IPS-18c (cell line): Measurements from ENCODE around the gene CLDN19.

ENCODE experiments used
- H3K4me3 ChIP-seq: 2 replicates; pipeline ENCODE4 v1.7.0; 2013; ENCODE audit warnings: low read depth, mild to moderate bottlenecking, low read length, moderate library complexity; ENCODE audit not compliant: insufficient read depth
- H3K9me3 ChIP-seq: one replicate; pipeline ENCODE4 v1.6.1; 2013; ENCODE audit warnings: mild to moderate bottlenecking, low read length, moderate library complexity; ENCODE audit not compliant: control insufficient read depth, insufficient read depth

CLDN19 gene

GRCh38 chr1:42691157-42691498, 48.9 kb downstream of the CLDN19 start:
- Histone ChIP-seq H3K4me3 (no peak overlapping the region), H3K9me3 (no peaks in the 10 kb centered on the region)

- Histone ChIP-seq H3K4me3 (no peak overlapping the region), H3K9me3 (no peaks in the 10 kb centered on the region)
Measured at GRCh38 chr1:42690477-42691156, 49.4 kb downstream of the CLDN19 start.

- no peaks in the 10 kb centered on the region for H3K9me3 ChIP-seq
- H3K4me3 ChIP-seq = no peak overlapping the region
Measured at GRCh38 chr1:42689912-42690311, 50.1 kb downstream of the CLDN19 start.

GRCh38 chr1:42686418-42686817, 53.6 kb downstream of the CLDN19 start:
- Histone ChIP-seq H3K9me3 (no peaks in the 10 kb centered on the region), H3K4me3 (no peak overlapping the region; the same call in 1 of the 2 replicates)

DNA sequence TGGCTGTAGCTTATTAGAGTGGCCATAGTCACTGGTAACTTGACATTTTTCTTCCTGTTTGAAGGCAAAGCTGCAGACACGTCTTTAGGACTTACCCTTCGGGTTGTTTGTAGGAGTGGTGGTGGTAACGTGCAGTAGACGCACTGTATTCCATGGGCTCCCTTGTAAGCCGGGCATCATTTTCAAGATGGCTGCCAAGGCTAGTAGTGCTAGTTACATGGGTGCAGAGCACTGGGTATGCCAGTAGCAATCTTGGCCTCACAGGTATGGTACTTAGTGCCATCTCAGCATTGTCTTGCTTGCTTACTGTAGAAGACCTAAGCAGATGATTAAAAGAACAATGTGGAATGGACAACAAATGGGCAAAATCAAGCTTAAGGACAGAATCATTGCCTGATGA, 55.9 kb downstream of the CLDN19 start:
- Histone ChIP-seq H3K4me3 (peak overlapping the region; percentile 82), H3K9me3 (no peaks in the 10 kb centered on the region)
